Activated T-cell treated with anti-CD3 and anti-CD28 coated beads for 4 hours (primary cell): Measurements from ENCODE around the gene LYRM7.
"Not testable (repeated sequence)": the region's sequence is repeated elsewhere in the genome, so short reads cannot be mapped to it uniquely, and the experiment has no call there.

Experiments
- DNase-seq: peaks from one replicate; pipeline ENCODE4 v3.0.0-alpha.2; 2020

LYRM7 gene

DNA sequence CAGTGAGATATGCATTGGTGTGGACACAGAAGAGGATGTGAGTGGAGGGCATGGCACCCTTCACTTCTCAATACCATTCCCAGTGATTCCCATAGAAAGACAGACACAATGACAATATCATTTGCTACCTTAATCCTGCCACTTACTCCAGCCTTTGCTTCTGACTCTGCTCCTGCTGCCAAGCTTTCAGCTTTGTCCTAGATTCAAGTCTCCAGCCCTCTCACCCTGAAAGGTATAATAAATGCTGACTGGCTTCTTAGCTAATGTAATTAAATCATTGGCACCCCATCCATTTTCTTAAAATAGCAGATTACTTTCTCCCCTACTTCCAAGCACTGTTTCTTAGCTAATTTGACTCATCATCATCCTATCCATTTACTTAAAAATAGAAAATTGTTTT, 52.0 kb downstream of the LYRM7 start:
- no peak for DNase-seq

DNA sequence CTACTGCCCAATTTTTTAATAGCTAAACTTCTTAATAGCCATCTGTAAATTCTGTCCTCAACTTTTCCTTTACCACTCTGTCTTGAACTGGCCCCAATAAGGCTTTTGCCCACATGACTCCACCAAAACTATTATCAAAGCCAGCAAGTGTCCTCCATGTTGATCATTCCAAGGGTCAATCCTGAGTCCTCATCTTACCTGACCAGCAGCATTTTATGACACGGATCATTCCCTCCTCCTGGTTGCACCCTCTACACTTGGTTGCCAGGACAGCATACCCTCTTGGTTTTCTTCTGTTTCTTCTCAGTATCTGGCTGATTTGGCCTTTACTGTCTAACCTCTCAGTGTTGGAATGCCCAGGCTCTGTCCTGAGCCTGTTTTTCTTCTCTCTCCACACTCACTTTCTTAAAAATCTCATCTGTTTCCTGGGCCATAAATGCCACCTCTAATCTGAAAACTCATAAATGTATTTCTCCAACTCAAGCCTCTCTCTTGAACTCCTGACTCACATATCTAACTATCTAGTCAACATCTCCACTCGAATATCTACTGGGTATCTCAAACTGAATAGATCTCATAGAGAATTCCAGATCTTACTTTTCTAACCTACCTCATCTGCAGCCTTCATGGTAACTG, 53.1 kb downstream of the LYRM7 start:
- DNase-seq, result no peak

- DNase-seq, result no peak
These were observed 53.9 kb downstream of the LYRM7 start for GRCh38 chr5:131224387-131225201.

GRCh38 chr5:131225282-131225974, 54.7 kb downstream of the LYRM7 start:
- no peak for DNase-seq

DNA sequence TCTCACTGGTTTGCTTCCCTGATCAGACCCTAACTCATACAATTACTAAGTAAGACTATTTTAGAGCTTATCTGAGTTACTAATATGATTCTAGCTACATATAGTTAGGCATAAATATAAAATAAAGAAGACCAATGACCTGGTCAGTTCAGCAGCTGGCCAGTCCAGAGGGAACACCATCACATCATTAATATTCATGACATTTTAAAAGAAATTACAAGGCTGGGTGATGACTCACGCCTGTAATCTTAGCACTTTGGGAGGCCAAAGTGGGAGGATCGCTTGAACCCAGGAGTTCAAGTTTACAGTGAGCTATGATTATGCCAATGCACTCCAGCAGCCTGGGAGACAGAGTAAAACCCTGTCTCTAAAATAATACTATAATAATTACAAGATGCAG, 56.2 kb downstream of the LYRM7 start:
- no peak for DNase-seq

DNA sequence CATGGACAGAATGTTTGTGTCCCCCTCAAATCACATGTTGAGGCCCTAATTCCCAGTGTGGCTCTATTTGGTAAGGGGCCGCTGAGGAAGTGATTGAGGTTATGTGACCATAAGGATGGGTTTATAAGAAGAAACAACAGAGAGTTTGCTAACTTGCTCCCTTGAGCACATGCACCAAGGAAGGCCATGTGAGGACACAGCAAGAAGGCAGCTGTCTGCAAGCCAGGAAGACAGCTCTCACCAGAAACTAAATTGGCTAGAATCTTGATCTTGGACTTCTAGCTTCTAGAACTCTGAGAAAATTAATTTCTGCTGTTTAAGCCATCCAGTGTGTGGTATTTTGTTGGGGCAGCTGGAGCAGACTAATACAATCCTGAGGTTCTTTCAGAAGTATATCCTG, 57.9 kb downstream of the LYRM7 start:
- no peak for DNase-seq

- no peak for DNase-seq
These were observed 58.9 kb downstream of the LYRM7 start for GRCh38 chr5:131229623-131230022.

DNA sequence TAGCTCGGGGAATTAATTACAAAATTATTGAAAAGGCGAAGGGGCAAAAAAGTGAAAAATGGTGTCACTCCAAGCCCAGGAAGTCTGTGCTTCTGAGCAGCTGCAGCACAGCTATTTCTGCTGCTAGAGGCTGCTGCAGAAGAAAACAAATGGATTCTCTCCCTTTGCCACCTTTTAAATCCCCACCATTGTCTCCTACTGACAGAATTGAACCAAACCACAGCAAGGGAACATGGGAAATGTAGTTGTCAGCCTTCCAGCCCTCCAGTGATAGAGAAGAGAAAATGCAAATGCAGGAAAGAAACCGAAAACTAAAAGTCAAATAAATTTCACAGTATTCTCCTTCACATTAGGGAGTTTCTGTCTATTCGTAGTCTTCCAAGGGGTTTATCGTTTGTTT, 59.7 kb downstream of the LYRM7 start:
- no peak for DNase-seq

DNA sequence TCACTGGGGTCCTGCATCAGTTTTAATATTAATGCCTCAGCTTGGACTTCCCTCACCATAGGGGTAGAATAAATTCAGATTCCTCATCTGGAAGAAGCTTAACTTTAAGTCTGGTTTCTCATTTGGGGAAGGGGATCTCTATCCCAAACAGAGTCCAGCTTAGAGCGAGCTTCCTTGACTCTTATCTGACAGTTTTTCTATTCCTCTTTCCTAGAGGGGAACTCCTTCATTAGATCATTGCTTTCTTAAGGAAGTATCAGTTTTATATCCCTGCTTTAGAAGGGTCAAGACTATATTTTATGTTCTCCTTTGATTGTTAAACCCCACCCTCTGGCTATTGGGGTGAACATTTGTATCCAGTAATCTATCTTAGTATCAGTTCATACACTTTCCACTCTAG, 68.9 kb downstream of the LYRM7 start:
- DNase-seq, result no peak

DNA sequence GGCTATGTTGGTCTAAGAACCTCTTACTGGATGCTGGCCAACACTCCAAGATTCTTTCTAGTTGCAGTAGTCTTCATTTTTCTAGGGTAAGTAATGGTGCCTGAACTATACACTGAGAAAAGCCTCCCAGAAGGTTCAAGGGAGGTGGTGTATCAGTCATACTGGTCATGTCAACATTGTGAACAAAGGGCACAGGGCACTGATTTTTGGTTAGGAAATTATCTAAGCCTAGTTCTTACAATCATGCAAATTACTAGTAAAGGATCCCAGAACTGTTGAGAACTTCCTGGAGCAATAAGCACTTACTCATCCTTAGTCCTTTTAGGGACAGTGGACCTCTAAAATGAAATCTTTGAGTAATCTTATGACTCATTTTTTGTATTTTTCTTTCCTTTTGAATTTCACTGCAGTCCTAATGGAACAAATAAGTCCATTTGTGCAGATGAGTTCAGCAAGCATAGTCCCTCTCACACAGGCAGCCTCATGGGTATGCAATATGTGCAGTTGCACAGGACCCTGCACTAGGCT, 72.0 kb downstream of the LYRM7 start:
- no peak for DNase-seq

- no peak for DNase-seq
These were observed 74.6 kb downstream of the LYRM7 start for GRCh38 chr5:131245312-131245711.

DNA sequence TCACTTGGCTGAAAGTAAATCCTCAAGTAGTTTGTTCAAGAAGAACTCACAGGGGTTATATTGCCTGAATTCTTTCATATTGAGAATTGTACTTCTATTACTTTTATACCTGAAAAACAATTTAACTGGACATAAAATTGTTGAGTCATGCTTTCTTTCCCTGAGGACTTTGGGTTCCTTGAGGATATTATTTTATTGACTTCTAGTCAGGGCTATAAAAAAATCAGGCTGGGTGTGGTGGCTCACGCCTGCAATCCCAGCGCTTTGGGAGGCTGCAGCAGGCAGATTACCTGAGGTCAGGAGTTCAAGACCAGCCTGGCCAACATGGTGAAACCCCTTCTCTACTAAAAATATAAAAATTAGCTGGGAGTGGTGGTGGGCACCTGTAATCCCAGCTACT, 75.2 kb downstream of the LYRM7 start:
- no peak for DNase-seq

GRCh38 chr5:131246504-131246903, 75.8 kb downstream of the LYRM7 start:
- DNase-seq, result no peak

GRCh38 chr5:131250751-131251475, 80.2 kb downstream of the LYRM7 start:
- no peak for DNase-seq

DNA sequence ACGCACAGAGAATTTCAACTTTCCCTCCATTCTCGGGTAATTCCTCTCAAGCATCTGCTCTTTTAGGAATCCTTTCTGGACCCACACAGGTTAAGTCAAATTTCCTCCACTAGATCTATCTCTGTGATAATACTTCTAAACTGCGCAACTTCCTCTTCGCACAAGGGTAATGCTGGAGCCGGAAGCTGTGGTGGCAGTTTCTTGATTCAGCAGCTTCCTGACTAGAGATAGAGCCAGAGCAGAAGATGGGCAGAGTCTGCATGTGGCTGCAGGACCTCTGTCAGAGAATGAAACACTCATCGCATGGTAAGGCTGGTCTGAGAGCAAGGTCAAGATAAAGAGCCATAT, 82.1 kb downstream of the LYRM7 start:
- peak; percentile 63 for DNase-seq

- DNase-seq, result not testable (repeated sequence)
These were observed 83.3 kb downstream of the LYRM7 start for GRCh38 chr5:131254025-131254424.

GRCh38 chr5:131254741-131255140, 84.0 kb downstream of the LYRM7 start:
- DNase-seq, result no peak
